ENCODE results near the gene AIFM2. TPM values are rescaled to one million over a fixed set of nuclear protein-coding genes. Genes with fewer than 3 reads are reported as not detected.

AIFM2 gene
- total and polyA plus RNA-seq, 2 of the 13 experiments (the other 11 are each of a cell fraction or from before 2014, with no cell fraction given), result 20.3 to 29.5 TPM

- TF ChIP-seq, protein P1, sequence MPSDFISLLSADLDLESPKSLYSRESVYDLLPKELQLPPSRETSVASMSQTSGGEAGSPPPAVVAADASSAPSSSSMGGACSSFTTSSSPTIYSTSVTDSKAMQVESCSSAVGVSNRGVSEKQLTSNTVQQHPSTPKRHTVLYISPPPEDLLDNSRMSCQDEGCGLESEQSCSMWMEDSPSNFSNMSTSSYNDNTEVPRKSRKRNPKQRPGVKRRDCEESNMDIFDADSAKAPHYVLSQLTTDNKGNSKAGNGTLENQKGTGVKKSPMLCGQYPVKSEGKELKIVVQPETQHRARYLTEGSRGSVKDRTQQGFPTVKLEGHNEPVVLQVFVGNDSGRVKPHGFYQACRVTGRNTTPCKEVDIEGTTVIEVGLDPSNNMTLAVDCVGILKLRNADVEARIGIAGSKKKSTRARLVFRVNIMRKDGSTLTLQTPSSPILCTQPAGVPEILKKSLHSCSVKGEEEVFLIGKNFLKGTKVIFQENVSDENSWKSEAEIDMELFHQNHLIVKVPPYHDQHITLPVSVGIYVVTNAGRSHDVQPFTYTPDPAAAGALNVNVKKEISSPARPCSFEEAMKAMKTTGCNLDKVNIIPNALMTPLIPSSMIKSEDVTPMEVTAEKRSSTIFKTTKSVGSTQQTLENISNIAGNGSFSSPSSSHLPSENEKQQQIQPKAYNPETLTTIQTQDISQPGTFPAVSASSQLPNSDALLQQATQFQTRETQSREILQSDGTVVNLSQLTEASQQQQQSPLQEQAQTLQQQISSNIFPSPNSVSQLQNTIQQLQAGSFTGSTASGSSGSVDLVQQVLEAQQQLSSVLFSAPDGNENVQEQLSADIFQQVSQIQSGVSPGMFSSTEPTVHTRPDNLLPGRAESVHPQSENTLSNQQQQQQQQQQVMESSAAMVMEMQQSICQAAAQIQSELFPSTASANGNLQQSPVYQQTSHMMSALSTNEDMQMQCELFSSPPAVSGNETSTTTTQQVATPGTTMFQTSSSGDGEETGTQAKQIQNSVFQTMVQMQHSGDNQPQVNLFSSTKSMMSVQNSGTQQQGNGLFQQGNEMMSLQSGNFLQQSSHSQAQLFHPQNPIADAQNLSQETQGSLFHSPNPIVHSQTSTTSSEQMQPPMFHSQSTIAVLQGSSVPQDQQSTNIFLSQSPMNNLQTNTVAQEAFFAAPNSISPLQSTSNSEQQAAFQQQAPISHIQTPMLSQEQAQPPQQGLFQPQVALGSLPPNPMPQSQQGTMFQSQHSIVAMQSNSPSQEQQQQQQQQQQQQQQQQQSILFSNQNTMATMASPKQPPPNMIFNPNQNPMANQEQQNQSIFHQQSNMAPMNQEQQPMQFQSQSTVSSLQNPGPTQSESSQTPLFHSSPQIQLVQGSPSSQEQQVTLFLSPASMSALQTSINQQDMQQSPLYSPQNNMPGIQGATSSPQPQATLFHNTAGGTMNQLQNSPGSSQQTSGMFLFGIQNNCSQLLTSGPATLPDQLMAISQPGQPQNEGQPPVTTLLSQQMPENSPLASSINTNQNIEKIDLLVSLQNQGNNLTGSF (CRISPR knock-in tag; IDR thresholded peaks at IDR 0.05), result 0 out of 2 replicates have a peak, but pooled peaks have one; percentile 18
- TF ChIP-seq TAF15 (IDR thresholded peaks at IDR 0.05; ENCODE audit: low read depth, low read length, poor library complexity, severe bottlenecking), result peak; percentile 8
- TF ChIP-seq ARHGAP35 (CRISPR knock-in tag; IDR thresholded peaks at IDR 0.05; ENCODE audit: borderline replicate concordance), result peak; percentile 75; the same call in 1 of the 2 replicates
- no peak; the same call in 1 of the 2 replicates for TF ChIP-seq HOXD1 (CRISPR knock-in tag; IDR thresholded peaks at IDR 0.05)
- TF ChIP-seq MEIS2 (CRISPR knock-in tag; IDR thresholded peaks at IDR 0.05), result peak; percentile 74; the same call in 1 of the 2 replicates
- no peak for TF ChIP-seq RAD51 (IDR thresholded peaks at IDR 0.05; ENCODE audit: borderline replicate concordance)
- TF ChIP-seq BCL3 (CRISPR knock-in tag; IDR thresholded peaks at IDR 0.05), result no peak; the same call in 1 of the 2 replicates
- TF ChIP-seq PLRG1 (conservative IDR thresholded peaks at IDR 0.05), result no peak
- peak; percentile 35; the same call in 1 of the 2 replicates for TF ChIP-seq CBFB (CRISPR knock-in tag; IDR thresholded peaks at IDR 0.05)
- TF ChIP-seq ZNF747 (CRISPR knock-in tag; IDR thresholded peaks at IDR 0.05; ENCODE audit: borderline replicate concordance), result no peak
- TF ChIP-seq ZNF263 (CRISPR knock-in tag; IDR thresholded peaks at IDR 0.05), result peak; percentile 56
- TF ChIP-seq, protein P2, sequence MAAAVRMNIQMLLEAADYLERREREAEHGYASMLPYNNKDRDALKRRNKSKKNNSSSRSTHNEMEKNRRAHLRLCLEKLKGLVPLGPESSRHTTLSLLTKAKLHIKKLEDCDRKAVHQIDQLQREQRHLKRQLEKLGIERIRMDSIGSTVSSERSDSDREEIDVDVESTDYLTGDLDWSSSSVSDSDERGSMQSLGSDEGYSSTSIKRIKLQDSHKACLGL (CRISPR knock-in tag; IDR thresholded peaks at IDR 0.05), result no peak; the same call in none of the 2 replicates
- TF ChIP-seq BCL6 (CRISPR knock-in tag; IDR thresholded peaks at IDR 0.05), result peak; percentile 35; the same call in 1 of the 2 replicates
- TF ChIP-seq NPAS2 (CRISPR knock-in tag; IDR thresholded peaks at IDR 0.05; ENCODE audit: borderline replicate concordance), result no peak
- TF ChIP-seq JARID2 (CRISPR knock-in tag; IDR thresholded peaks at IDR 0.05; ENCODE audit: insufficient replicate concordance), result no peak
- TF ChIP-seq ZNF232 (CRISPR knock-in tag; IDR thresholded peaks at IDR 0.05; ENCODE audit: borderline replicate concordance), result no peak; the same call in 1 of the 2 replicates
- no peak for TF ChIP-seq WIZ (CRISPR knock-in tag; IDR thresholded peaks at IDR 0.05)
- TF ChIP-seq ZIK1 (CRISPR knock-in tag; IDR thresholded peaks at IDR 0.05; ENCODE audit: borderline replicate concordance, low read depth), result peak; percentile 27; the same call in 1 of the 2 replicates
- peak; percentile 85; the same call in 1 of the 2 replicates for TF ChIP-seq ZNF234 (CRISPR knock-in tag; conservative IDR thresholded peaks at IDR 0.05)
- TF ChIP-seq ZMAT3 (CRISPR knock-in tag; conservative IDR thresholded peaks at IDR 0.05), result no peak
- TF ChIP-seq SMAD3 (CRISPR knock-in tag; IDR thresholded peaks at IDR 0.05), result no peak
- no peak for TF ChIP-seq CREM (IDR thresholded peaks at IDR 0.05)
- TF ChIP-seq CREM (CRISPR knock-in tag; IDR thresholded peaks at IDR 0.05), result no peak
- no peak; the same call in 1 of the 2 replicates for TF ChIP-seq CENPT (CRISPR knock-in tag; IDR thresholded peaks at IDR 0.05; ENCODE audit: low read depth)
Measured at GRCh38 chr10:70145666-70146488, 13.3 kb upstream of the AIFM2 start (continued).

Measured in HepG2 (cell line).